DOHH2 (cell line): ENCODE data around the gene FRMD8.

Experiments used
- EZH2phosphoT487 ChIP-seq: fragments of 200-600 bp; sonication (generic); IDR thresholded peaks from 2 replicates; pipeline ENCODE4 v1.6.1; 2017; ENCODE audit warnings: borderline replicate concordance, mild to moderate bottlenecking, antibody characterized with exemption, low read length, moderate library complexity, mixed read lengths
- TF ChIP-seq, protein P1 (sequence below): fragments of 200-600 bp; sonication (generic); IDR thresholded peaks from one replicate; pipeline ENCODE4 v1.5.1; 2014; ENCODE audit warnings: antibody characterized with exemption, mild to moderate bottlenecking, low read depth, low read length; ENCODE audit not compliant: poor library complexity, severe bottlenecking

DNA sequence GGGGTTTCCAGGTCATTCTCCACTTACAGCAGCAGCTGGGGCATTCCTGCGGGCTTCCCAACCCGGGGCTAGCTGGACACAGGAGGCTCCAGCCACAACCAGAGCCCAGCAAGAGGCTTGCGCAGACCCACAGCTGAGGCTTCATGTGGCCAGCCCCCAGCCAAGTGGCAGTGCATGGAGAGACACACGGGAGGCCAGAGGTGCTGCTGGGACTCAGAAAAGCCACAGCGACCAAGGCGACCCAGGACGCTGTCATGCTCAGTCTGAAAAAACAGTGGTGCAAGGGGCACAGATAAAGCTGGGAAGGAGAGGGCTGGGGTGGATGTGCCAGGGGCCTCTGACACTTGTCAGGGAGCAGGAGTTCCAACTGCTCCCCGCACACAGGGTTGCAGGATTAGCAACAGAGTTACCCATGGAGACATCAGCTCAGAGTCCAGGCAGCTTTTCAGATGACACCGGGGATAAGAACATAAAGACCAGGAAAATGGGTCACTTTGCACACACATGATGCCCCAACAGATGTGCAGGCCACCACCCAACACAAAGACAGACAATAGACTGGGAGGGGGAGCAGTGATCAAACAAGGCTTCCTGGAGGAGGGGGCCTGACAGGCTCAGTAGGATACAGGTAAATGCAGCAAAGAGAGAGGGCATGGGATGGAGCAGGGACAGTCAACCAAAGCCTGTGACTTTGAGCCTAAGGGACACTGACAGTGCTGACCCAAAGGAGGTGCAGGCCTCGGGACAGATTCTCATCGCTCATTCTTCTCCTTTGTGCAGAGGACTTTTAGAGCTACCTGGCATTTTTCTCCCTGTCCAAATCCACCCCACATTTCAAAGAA, 29.3 kb downstream of the FRMD8 start:
- TF ChIP-seq, protein P1, sequence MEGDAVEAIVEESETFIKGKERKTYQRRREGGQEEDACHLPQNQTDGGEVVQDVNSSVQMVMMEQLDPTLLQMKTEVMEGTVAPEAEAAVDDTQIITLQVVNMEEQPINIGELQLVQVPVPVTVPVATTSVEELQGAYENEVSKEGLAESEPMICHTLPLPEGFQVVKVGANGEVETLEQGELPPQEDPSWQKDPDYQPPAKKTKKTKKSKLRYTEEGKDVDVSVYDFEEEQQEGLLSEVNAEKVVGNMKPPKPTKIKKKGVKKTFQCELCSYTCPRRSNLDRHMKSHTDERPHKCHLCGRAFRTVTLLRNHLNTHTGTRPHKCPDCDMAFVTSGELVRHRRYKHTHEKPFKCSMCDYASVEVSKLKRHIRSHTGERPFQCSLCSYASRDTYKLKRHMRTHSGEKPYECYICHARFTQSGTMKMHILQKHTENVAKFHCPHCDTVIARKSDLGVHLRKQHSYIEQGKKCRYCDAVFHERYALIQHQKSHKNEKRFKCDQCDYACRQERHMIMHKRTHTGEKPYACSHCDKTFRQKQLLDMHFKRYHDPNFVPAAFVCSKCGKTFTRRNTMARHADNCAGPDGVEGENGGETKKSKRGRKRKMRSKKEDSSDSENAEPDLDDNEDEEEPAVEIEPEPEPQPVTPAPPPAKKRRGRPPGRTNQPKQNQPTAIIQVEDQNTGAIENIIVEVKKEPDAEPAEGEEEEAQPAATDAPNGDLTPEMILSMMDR, result no peak
- TF ChIP-seq EZH2phosphoT487, result no peak
